K562 (cell line): ENCODE results near the gene PRKCE. TPM values are rescaled to one million over a fixed set of nuclear protein-coding genes. Genes with fewer than 3 reads are reported as not detected.
A peak's percentile ranks its signal among the peaks of the same experiment; 100 is the strongest.

Source experiments
- E2F3 ChIP-seq: fragments of 250-450 bp; sonication (Bioruptor Pico); IDR thresholded peaks from 2 replicates; pipeline ENCODE4 v1.4.0; 2020; ENCODE audit warnings: mild to moderate bottlenecking
- ELF2 ChIP-seq: fragments of 250-450 bp; sonication (Bioruptor Pico); IDR thresholded peaks from 2 replicates; pipeline ENCODE4 v1.5.0; 2021; ENCODE audit warnings: mild to moderate bottlenecking
- ESRRA ChIP-seq: fragments of 450-650 bp; IDR thresholded peaks from 2 replicates; pipeline ENCODE4 v1.6.1; 2014; ENCODE audit warnings: low read depth, mild to moderate bottlenecking, moderate library complexity, borderline replicate concordance
- HNRNPH1 ChIP-seq: fragments of 200-400 bp; formaldehyde crosslinking; optimal IDR thresholded peaks from 2 replicates; pipeline ENCODE3; 2017; ENCODE audit warnings: low read depth, mild to moderate bottlenecking, low read length, moderate library complexity
- LEF1 ChIP-seq: fragments of 450-650 bp; IDR thresholded peaks from 2 replicates; pipeline ENCODE4 v1.6.1; 2016; ENCODE audit warnings: mild to moderate bottlenecking
- NR1H2 ChIP-seq: sonication (generic); formaldehyde crosslinking; IDR thresholded peaks from 2 replicates; pipeline ENCODE4 v1.4.0; 2020; ENCODE audit warnings: mild to moderate bottlenecking, missing genetic modification reagents
- POLR2AphosphoS5 ChIP-seq: IDR thresholded peaks from 2 replicates; pipeline ENCODE4 v1.6.1; 2011; ENCODE audit warnings: mild to moderate bottlenecking, low read depth, low read length, moderate library complexity; ENCODE audit not compliant: control insufficient read depth, insufficient read depth
- RAD21 ChIP-seq, 2 experiments: fragments of 250-450 bp in 1 of 2; fragments of 450-650 bp in 1 of 2; sonication (Bioruptor Pico) in 1 of 2; formaldehyde crosslinking in 1 of 2; IDR thresholded peaks in 1 of 2; conservative IDR thresholded peaks in 1 of 2; 2 replicates each; pipeline versions ENCODE4 v1.4.0 to v1.8.0; 2020 to 2022; ENCODE audit warnings: mild to moderate bottlenecking in 2 of 2, moderate library complexity in 1 of 2
- SNRNP70 ChIP-seq: fragments of 200-400 bp; formaldehyde crosslinking; optimal IDR thresholded peaks from 2 replicates; pipeline ENCODE3; 2017; ENCODE audit warnings: low read depth, low read length
- STAT5A ChIP-seq: IDR thresholded peaks from 2 replicates; pipeline ENCODE4 v1.6.1; 2012; ENCODE audit warnings: low read length, inconsistent platforms, borderline replicate concordance
- SUPT5H ChIP-seq: fragments of 450-650 bp; IDR thresholded peaks from 2 replicates; pipeline ENCODE4 v1.6.1; 2016
- YBX1 ChIP-seq: fragments of 450-650 bp; IDR thresholded peaks from 2 replicates; pipeline ENCODE4 v1.7.1; 2016; ENCODE audit warnings: mild to moderate bottlenecking
- ZSCAN32 ChIP-seq: fragments of 450-650 bp; formaldehyde crosslinking; IDR thresholded peaks from 2 replicates; pipeline ENCODE4 v1.4.0; 2020; ENCODE audit warnings: mild to moderate bottlenecking, moderate library complexity
- ZZZ3 ChIP-seq: fragments of 450-650 bp; IDR thresholded peaks from 2 replicates; pipeline ENCODE4 v1.6.1; 2016; ENCODE audit warnings: antibody characterized with exemption, mild to moderate bottlenecking, moderate library complexity
- polyA plus RNA-seq, 8 experiments: library from polyadenylated mRNA; depleted of rRNA in 4 of 8; stranded (reverse) in 5 of 8; unstranded in 3 of 8; fragments of >200 nt; fragmentation: Nextera tagmentation in 2 of 8; fragmentation: Illumina TruSeq in 1 of 8; extraction: Ambion mirVana in 2 of 8; extraction: Trizol in 1 of 8; gene quantifications; 2 replicates each; pipeline versions ENCODE4 v1.2.1 to v1.2.3, GENCODE V29; 2011 to 2014; ENCODE audit warnings: inconsistent platforms in 1 of 8, missing spikeins in 1 of 8
- total RNA-seq, 7 experiments: library from RNA; depleted of rRNA in 6 of 7; stranded (reverse); fragments of >200 nt in 6 of 7; fragmentation: Illumina TruSeq in 2 of 7; extraction: Trizol in 2 of 7; gene quantifications; 2 replicates each; pipeline versions ENCODE4 v1.2.1 to v1.2.3, GENCODE V29; 2011 to 2021; ENCODE audit warnings: low replicate concordance in 1 of 7
- TF ChIP-seq, protein P1 (sequence below), 2 experiments: fragments of 450-650 bp; formaldehyde crosslinking in 1 of 2; IDR thresholded peaks; 2 replicates each; pipeline versions ENCODE4 v1.4.0 to v1.6.1; 2014 to 2020; ENCODE audit warnings: mild to moderate bottlenecking in 2 of 2, borderline replicate concordance in 1 of 2, low read depth in 1 of 2
- TF ChIP-seq, protein P2 (sequence below), 3 experiments: IDR thresholded peaks in 2 of 3; conservative IDR thresholded peaks in 1 of 3; 2 replicates each; pipeline ENCODE4 v1.5.1; 2011 to 2012; ENCODE audit warnings: low read length in 3 of 3, mild to moderate bottlenecking in 3 of 3, control low read depth in 2 of 3, improper control_type of control experiment in 1 of 3, inconsistent platforms in 1 of 3, low read depth in 1 of 3, mixed read lengths in 1 of 3, moderate library complexity in 1 of 3; ENCODE audit not compliant: insufficient read depth in 2 of 3
- TF ChIP-seq, protein P3 (sequence below): fragments of 450-650 bp; formaldehyde crosslinking; IDR thresholded peaks from 2 replicates; pipeline ENCODE4 v1.4.0; 2020; ENCODE audit warnings: mild to moderate bottlenecking, moderate library complexity

PRKCE gene
- total and polyA plus RNA-seq, 9 of the 15 experiments (the other 6 are each of a cell fraction or from before 2014, with no cell fraction given), result 0.06 to 1.0 (median 0.22) TPM; not detected in 1

GRCh38 chr2:45700407-45701013, 49.0 kb downstream of the PRKCE start (continued):
- TF ChIP-seq, protein P1, sequence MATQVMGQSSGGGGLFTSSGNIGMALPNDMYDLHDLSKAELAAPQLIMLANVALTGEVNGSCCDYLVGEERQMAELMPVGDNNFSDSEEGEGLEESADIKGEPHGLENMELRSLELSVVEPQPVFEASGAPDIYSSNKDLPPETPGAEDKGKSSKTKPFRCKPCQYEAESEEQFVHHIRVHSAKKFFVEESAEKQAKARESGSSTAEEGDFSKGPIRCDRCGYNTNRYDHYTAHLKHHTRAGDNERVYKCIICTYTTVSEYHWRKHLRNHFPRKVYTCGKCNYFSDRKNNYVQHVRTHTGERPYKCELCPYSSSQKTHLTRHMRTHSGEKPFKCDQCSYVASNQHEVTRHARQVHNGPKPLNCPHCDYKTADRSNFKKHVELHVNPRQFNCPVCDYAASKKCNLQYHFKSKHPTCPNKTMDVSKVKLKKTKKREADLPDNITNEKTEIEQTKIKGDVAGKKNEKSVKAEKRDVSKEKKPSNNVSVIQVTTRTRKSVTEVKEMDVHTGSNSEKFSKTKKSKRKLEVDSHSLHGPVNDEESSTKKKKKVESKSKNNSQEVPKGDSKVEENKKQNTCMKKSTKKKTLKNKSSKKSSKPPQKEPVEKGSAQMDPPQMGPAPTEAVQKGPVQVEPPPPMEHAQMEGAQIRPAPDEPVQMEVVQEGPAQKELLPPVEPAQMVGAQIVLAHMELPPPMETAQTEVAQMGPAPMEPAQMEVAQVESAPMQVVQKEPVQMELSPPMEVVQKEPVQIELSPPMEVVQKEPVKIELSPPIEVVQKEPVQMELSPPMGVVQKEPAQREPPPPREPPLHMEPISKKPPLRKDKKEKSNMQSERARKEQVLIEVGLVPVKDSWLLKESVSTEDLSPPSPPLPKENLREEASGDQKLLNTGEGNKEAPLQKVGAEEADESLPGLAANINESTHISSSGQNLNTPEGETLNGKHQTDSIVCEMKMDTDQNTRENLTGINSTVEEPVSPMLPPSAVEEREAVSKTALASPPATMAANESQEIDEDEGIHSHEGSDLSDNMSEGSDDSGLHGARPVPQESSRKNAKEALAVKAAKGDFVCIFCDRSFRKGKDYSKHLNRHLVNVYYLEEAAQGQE (IDR thresholded peaks at IDR 0.05; ENCODE audit: borderline replicate concordance), result peak; percentile 36; the same call in 1 of the 2 replicates
- TF ChIP-seq, protein P1 (CRISPR knock-in tag; IDR thresholded peaks at IDR 0.05; ENCODE audit: low read depth), result no peak
- TF ChIP-seq, protein P2, sequence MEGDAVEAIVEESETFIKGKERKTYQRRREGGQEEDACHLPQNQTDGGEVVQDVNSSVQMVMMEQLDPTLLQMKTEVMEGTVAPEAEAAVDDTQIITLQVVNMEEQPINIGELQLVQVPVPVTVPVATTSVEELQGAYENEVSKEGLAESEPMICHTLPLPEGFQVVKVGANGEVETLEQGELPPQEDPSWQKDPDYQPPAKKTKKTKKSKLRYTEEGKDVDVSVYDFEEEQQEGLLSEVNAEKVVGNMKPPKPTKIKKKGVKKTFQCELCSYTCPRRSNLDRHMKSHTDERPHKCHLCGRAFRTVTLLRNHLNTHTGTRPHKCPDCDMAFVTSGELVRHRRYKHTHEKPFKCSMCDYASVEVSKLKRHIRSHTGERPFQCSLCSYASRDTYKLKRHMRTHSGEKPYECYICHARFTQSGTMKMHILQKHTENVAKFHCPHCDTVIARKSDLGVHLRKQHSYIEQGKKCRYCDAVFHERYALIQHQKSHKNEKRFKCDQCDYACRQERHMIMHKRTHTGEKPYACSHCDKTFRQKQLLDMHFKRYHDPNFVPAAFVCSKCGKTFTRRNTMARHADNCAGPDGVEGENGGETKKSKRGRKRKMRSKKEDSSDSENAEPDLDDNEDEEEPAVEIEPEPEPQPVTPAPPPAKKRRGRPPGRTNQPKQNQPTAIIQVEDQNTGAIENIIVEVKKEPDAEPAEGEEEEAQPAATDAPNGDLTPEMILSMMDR (IDR thresholded peaks at IDR 0.05 in 2 of 3, conservative IDR thresholded peaks at IDR 0.05 in 1 of 3; ENCODE audit: insufficient read depth in 2 of 3, low read depth in 1 of 3, low read length in 3 of 3), result peak in 2 of 3 experiments; percentile 25 to 37; a peak in 2 of 6 replicates
- TF ChIP-seq YBX1 (no peak), LEF1 (no peak), STAT5A (no peak), E2F3 (CRISPR knock-in tag) (no peak), ZSCAN32 (CRISPR knock-in tag) (no peak), RAD21 (CRISPR knock-in tag; conservative IDR thresholded peaks at IDR 0.05 in 1 of 2, IDR thresholded peaks at IDR 0.05 in 1 of 2) (peak; percentile 57), ESRRA (peak; percentile 84), SNRNP70 (no peak), ZZZ3 (no peak), NR1H2 (CRISPR knock-in tag) (no peak), SUPT5H (no peak), ELF2 (CRISPR knock-in tag) (no peak), POLR2AphosphoS5 (no peak), HNRNPH1 (no peak)
- TF ChIP-seq, protein P3, sequence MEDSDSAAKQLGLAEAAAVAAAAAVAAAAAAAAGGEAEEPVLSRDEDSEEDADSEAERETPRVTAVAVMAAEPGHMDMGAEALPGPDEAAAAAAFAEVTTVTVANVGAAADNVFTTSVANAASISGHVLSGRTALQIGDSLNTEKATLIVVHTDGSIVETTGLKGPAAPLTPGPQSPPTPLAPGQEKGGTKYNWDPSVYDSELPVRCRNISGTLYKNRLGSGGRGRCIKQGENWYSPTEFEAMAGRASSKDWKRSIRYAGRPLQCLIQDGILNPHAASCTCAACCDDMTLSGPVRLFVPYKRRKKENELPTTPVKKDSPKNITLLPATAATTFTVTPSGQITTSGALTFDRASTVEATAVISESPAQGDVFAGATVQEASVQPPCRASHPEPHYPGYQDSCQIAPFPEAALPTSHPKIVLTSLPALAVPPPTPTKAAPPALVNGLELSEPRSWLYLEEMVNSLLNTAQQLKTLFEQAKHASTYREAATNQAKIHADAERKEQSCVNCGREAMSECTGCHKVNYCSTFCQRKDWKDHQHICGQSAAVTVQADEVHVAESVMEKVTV (CRISPR knock-in tag), result peak; percentile 40; the same call in 1 of the 2 replicates
